Nephron progenitor cell (in vitro differentiated cells): ENCODE measurements around the gene RUNX1.

Experiments used
- DNase-seq: peaks from one replicate; pipeline ENCODE4 v3.0.0; 2021
- H3K27ac Mint-ChIP-seq: 2 replicates; pipeline ENCODE4 v1.8.0; 2021; ENCODE audit warnings: mild to moderate bottlenecking, moderate library complexity, mixed read lengths
- H3K27me3 Mint-ChIP-seq: 2 replicates; pipeline ENCODE4 v1.8.0; 2021; ENCODE audit warnings: mild to moderate bottlenecking, low read depth, mixed read lengths; ENCODE audit not compliant: poor library complexity
- H3K36me3 Mint-ChIP-seq: 2 replicates; pipeline ENCODE4 v1.8.0; 2021; ENCODE audit warnings: low read depth, mixed read lengths
- H3K4me1 Mint-ChIP-seq: 2 replicates; pipeline ENCODE4 v1.8.0; 2021; ENCODE audit warnings: mixed read lengths
- H3K4me3 Mint-ChIP-seq: 2 replicates; pipeline ENCODE4 v1.8.0; 2021; ENCODE audit warnings: mild to moderate bottlenecking, moderate library complexity, mixed read lengths
- H3K9me3 Mint-ChIP-seq: 2 replicates; pipeline ENCODE4 v1.8.0; 2021; ENCODE audit warnings: mild to moderate bottlenecking, moderate library complexity, mixed read lengths
- CTCF ChIP-seq: fragments of 200-600 bp; sonication (generic); IDR thresholded peaks from 2 replicates; pipeline ENCODE4 v1.5.0; 2021; ENCODE audit warnings: antibody characterized with exemption

The RUNX1 gene

GRCh38 chr21:34987501-34988072 lies 61.5 kb downstream of the RUNX1 start:
- DNase-seq = no peak
- H3K4me3 Mint-ChIP-seq = no peak overlapping the region
- no peaks in the 10 kb centered on the region for H3K36me3 Mint-ChIP-seq
- H3K27me3 Mint-ChIP-seq = peaks cover 21% of the 10 kb centered on the region
- TF ChIP-seq CTCF = no peak
- H3K9me3 Mint-ChIP-seq = no peaks in the 10 kb centered on the region
- no peak overlapping the region for H3K27ac Mint-ChIP-seq
- H3K4me1 Mint-ChIP-seq = peaks cover 34% of the 10 kb centered on the region

DNA sequence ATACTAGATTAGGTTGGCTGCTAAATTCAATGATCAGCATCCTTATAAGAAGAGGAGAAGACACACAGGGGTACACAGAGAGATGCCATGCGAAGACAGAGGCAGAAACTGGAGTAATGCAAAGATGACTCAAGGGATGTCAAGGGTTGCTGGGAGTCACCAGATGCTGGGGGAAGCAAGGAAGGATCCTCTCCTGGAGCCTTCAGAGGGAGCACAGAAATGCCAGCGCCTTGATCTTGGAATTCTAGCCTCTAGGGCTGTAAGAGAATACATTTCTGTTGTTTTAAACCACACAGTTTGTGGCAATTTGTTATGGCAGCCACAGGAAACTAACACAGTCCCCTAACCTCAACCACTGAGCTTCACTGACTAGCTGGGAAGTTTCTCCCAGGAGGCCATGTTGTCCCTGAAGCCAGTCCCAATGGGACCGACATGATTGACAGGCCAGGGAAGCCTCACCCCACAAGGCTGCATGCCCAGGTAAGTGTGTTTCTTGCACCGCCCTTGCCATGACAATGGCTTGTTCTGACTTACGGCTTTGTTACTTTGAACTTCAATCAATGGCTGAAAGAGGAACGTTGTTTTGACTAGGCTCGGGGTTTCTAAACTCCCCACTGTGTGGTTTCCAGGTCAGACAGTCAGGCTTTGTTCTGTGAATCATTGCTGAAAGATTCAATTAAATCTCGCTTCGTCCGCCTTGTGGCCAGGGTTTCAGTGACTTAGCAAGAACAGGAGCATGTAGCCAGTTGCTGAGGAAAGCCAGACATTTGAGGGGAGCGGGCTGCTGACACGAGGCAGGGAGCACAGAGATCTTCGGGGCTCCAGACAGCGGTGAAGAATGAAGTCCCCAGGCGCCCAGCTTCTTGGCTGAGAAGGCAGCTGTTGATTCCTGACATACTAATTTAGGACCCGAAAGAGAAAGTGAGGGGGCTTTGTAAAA lies 62.3 kb downstream of the RUNX1 start:
- Mint-ChIP-seq H3K27ac (peak overlapping the region; percentile 13), H3K27me3 (peaks cover 21% of the 10 kb centered on the region), H3K9me3 (no peaks in the 10 kb centered on the region), H3K36me3 (no peaks in the 10 kb centered on the region), H3K4me3 (no peak overlapping the region), H3K4me1 (peaks cover 36% of the 10 kb centered on the region)
- no peak for DNase-seq
- TF ChIP-seq CTCF = no peak

DNA sequence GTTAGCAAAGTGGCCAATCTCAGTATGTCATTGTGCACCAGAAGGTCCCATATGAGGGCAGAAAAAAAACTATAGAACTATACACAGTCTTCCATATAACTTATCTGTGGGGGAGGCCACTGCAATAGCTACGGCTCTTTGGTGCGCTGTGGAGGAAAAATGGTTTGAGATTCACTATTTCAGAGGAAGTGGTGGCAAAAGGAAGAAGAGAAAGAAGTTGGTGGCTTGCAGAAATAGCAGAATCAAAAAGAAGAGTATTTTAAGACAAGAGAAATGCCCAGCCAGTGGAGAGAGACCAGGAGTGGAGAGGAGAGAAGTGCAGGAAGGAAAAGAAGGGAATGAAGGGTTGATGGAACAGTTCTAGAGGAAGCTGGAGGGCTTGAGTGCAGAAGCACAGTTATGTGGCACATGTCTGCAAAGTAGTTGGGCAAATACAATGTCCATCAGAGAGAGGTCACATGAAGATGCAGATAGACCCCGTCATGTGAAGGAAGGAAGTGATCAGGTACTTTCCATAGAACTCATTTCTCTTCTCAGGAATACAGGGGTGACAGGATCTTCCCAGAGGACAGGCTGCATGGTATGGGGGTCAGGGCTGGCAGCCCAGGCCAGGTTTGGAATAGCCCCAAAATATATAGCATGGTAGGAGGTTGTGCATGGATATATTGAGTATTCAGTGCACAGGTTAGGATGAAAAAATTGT lies 64.6 kb downstream of the RUNX1 start:
- no peak overlapping the region for H3K4me3 Mint-ChIP-seq
- no peaks in the 10 kb centered on the region for H3K36me3 Mint-ChIP-seq
- no peak overlapping the region for H3K27ac Mint-ChIP-seq
- TF ChIP-seq CTCF = no peak
- no peaks in the 10 kb centered on the region for H3K9me3 Mint-ChIP-seq
- peaks cover 14% of the 10 kb centered on the region for H3K27me3 Mint-ChIP-seq
- H3K4me1 Mint-ChIP-seq = peaks cover 55% of the 10 kb centered on the region
- no peak for DNase-seq

- Mint-ChIP-seq H3K27me3 (peaks cover 17% of the 10 kb centered on the region), H3K27ac (no peak overlapping the region), H3K4me1 (peaks cover 60% of the 10 kb centered on the region), H3K9me3 (no peaks in the 10 kb centered on the region), H3K36me3 (no peaks in the 10 kb centered on the region), H3K4me3 (no peak overlapping the region)
- no peak for TF ChIP-seq CTCF
- DNase-seq = no peak
Observed at GRCh38 chr21:34983680-34984086, 65.4 kb downstream of the RUNX1 start.

- TF ChIP-seq CTCF = no peak
- H3K4me1 Mint-ChIP-seq = peaks cover 43% of the 10 kb centered on the region
- no peaks in the 10 kb centered on the region for H3K9me3 Mint-ChIP-seq
- H3K36me3 Mint-ChIP-seq = no peaks in the 10 kb centered on the region
- H3K27ac Mint-ChIP-seq = no peak overlapping the region
- peaks cover 16% of the 10 kb centered on the region for H3K27me3 Mint-ChIP-seq
- H3K4me3 Mint-ChIP-seq = no peak overlapping the region
- no peak for DNase-seq
Observed at GRCh38 chr21:34981791-34982190, 67.3 kb downstream of the RUNX1 start.
